LoVo (cell line): ENCODE measurements around the gene SURF2.

Experiments
- DNase-seq: peaks from one replicate; pipeline ENCODE4 v3.0.0-alpha.2; 2016; ENCODE audit warnings: low spot score

SURF2 gene

DNA sequence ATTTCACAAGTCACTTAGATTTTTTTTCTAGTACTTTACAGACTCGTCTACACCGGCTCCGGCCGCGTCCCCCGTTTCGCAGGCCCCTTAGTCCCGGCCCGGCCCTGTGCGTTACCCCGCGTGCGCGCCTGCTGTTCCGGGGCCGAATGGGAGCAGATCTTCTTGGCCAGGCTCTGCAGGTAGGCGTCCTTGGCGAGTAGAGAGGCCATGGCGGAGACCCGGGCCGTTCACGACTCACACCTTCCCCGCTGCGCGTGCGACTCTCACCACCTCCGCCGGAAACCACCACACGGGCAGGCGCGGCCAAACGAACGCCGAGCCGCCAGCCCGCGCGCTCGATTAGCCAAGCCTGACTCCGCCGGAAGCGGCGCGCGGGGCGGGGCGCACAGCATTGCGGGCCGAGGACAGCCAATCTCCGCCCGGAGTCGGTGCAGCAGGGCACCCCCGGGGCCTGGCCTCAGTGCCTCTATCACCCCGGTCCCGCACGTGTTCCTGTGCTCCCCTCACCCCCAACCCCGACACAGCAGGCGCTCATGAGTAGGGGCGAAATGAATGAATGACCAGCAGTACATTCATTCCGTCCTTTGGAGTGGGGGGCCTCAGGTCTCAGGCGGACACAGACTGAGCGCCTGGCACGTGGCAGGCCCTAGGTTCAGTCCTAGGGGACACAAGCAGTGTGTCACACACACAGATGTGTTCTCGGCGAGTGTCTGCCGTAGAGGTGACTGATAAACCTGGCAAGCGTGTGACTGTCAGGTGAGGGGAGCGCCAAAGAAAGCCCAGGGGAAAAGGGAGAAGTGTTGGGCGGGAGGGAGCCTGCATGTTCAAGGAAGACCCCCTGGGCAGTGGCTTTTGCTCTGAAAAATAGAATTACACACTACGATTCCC lies 20.2 kb upstream of the SURF2 start, which contains the start of gene SURF6:
Gene SURF6 (minus strand): TSS at position 265 of the 888 bp plus-strand sequence. CDS start 56 bp downstream, at position 209.
- peak; percentile 94 for DNase-seq

DNA sequence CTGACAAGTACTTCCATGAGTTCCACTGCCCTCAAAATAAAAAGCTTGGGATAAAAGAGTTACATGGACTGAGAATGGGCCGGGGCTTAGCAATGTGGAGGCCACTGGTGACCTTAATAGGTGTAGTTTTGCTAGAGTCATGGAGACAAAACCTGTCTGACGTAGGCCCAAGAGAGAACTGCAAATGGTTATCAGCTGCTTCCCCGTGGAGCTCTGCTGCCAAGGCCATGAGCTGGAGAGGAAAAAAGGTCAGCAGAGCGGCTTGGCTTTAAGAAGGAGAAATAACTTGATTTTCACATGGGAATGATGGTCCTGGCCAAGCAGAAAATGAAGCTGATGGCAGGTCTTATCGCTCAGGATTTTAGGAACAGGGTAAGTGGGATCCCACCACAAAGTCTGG lies 16.7 kb upstream of the SURF2 start:
- DNase-seq = no peak

DNA sequence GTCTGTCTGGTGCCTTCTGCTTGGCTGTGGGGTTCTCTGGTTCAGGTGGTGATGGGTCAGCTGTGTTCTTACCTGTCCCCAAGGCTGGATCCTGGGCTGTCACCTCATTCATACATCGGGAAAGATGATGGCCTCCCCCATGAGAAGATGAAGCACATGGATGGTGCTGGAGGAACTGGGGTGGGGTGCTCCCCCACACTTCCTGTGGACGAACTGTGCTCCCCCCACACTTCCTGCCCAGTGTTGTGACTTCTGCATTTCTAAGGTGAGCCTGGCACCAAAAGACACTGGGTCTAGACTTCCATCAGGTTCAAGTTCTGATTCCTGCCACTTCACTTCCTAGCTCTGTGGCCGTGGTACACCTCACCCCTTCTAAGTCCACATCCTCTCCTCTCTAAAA lies 16.1 kb upstream of the SURF2 start:
- DNase-seq = no peak

DNA sequence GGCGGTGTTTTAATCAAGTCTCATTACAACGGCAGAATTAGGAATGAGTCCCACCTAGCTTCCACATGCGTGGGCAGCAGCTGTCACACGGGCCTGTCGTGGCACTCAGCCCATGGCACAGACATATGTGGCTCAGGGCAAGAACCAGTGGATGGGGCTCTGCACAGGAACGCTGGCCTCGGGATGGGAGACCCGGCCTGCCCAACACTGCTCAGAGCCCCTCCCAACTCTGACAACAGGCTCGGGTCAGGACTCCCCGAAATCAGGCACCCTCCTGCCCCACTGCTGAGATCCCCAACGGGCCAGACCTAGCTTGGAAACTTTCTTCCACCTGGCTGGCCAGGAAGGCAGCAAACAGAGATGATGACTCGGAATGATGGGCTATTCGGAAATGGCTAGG lies 15.4 kb upstream of the SURF2 start:
- no peak for DNase-seq

DNA sequence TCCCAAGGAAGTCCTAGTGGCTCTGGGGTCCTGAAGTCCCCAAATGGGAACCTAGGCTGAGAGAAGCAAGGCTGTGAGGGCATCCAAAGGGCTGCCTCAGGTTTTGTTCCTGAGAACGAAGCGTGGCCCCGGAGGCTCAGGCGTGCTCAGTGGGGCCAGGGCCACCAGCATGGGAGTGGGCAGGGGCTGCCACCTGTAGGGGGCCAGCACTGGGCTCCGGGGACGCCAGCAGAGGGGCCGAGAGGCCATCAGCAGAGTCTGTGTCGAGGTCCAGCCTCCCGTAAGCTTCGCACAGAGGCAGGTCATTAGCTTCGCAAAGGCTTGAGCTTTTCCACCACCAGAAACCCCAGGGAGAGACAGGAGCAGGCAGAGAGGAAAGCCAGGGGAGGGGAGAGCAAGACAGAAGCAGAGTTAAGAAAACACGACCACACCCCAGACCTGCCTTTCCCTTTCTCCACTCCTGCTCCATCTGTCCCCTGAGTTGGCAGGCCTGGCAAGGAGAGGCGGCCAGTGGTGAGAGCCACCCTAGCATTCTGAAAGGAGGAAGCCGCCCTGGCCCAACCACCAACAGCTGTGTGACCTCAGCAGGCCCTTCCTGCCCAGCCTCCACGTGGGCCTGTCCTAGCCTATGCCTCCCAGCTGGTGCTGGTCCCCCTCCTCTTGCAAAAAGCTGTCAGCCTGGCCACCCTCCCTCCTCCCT lies 14.8 kb upstream of the SURF2 start:
- DNase-seq = no peak

DNA sequence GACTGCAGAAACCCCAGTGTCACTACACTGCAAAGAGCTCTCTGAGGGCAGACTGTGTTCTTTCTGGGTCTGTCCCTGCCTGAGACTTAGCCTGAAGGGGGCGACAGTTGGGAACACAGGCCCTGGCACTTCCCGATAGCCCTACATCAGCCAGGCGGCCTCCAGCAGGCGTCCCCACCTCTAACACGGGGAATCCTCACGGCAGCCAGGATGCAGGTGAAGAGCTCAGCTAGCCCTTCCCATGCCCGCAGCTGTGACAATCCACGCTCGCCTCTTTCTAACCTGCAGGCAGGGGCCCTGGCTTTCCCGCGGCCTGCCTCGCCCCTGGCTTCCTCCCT lies 14.3 kb upstream of the SURF2 start:
- DNase-seq = no peak

DNA sequence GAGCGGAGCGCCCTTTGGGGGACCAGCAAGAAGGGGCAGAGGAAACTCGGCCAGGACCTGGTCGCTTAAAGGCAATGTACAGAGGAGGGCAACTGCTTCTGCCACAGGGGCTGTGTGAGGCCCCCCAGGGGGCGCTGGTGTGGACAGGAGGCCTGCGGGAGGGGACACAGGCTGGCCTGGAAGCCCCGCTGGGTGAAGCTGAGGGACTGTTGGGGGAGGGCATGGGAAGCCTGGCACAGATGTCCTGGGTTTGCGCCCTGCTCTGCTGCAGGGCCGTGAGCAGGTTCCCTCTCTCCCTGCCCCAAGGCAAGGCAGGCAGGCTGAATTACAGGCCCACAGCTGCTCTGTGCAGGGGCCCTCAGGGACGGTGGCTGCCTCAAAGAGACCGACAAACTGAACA lies 13.8 kb upstream of the SURF2 start:
- no peak for DNase-seq

DNA sequence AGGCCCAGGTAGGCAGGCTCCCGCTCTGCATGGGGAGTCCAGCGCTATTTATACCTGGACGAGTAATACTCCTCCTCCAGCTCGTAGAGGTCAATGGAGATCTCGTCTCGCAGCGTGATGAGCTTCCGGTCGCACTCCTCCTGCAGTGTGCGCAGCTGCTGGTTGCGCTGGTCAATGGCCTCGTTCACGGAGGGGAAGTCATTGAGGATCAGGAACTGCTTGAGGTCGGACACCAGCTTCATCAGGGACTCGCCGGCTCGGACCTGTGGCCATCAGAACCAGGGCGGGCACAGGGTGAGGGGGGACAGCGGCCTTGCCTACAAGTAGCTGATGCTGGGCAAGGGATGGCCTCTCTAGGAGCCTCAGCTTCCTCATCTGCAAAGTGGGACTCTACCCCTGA lies 12.3 kb upstream of the SURF2 start:
- DNase-seq = no peak

DNA sequence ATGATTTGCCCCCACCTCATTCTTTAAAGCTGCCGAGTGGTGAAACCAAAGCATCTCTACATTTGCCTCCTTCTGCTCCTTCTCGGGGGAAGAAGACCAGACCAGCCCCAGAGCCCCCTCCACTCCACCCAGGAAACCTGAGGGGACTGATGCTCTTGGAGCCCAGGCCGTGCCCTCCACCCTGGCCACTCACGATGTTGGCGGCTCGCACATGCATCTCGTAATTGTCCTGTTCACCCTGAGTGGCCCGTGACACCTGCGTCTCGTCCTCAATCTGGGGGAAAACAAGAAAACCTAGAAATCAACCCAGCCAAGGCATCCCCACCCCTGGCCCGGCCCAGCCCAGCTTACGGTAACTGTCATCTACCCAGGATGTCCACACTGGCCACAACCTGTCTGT lies 11.4 kb upstream of the SURF2 start:
- DNase-seq = no peak

DNA sequence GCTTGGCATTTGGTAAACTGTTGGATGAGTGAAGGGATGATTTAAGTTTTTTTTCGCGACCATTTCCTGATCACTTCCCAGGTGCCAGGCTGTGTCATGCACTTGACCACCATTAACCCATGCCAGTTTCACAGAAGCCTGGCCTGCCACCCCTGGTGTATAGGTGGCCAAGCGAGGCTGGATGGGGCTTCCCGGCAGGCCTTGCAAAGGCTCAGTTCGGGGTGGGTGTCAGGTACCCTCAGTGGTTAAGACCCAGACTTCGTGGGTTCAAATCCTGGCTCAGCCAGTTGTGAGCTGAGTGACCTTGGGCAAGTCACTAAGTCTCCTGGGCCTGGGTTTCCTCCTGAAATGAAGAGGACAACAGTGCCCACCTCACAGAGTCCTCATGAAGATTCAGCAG lies 10.8 kb upstream of the SURF2 start:
- DNase-seq = no peak

DNA sequence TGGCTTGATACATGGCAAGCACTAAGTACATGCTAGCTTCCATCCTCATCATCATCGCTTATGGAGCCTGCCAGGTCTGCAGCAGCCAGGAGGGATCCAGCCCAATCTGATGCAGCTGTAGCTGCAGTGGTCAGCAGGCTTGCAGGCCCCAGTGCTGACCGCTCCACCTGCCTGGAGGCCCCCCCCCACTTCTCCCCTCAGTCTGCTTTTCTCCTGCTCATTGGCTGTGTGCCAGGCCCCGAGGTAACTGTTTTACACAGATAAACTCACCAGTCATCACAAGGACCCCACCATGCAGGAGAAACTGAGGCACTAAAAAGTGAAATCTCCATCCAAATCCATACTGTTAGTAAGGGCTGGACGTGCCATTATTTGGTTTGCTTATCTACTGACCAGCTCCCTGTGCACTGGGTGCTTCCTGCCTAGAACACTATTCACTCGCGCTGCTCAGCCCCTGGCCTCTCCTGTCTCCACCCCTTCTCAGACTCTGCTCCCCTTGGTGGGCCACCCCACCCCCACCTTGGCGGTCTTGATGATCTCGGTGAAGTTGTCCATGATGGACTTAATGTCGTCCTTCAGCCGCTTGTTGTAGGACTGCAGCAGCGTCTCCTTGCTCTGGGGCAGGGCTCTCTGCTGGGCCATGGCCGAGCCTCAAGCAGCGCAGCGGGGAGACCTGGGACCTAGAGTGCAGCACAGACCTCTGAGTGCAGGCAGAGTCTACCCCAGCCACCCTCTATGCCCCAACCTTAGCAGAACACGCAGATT lies 10.1 kb upstream of the SURF2 start:
- no peak for DNase-seq

DNA sequence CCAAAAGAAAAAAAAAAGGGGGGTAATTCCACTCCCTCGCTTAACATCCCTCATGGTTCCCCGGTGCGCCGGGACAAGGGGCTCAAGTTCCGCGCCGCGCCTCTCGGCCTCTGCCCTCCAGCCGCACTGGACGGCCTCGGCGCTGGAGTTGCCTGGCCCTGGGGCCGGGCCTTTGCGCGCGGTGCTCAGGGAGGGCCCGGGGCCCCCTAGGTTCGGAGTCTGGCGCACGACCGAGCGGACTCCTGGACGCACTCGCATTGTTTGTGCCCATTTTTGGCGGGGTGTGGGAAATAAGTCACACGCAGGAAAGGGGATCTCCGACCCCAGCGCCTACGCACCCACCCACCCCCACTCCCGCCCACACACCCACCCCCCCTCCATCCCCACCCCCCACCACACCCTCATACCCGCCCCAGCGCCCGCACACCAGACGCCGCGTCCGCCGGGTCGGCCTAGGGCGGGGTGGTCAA lies 8.8 kb upstream of the SURF2 start:
- peak; percentile 18 for DNase-seq

DNA sequence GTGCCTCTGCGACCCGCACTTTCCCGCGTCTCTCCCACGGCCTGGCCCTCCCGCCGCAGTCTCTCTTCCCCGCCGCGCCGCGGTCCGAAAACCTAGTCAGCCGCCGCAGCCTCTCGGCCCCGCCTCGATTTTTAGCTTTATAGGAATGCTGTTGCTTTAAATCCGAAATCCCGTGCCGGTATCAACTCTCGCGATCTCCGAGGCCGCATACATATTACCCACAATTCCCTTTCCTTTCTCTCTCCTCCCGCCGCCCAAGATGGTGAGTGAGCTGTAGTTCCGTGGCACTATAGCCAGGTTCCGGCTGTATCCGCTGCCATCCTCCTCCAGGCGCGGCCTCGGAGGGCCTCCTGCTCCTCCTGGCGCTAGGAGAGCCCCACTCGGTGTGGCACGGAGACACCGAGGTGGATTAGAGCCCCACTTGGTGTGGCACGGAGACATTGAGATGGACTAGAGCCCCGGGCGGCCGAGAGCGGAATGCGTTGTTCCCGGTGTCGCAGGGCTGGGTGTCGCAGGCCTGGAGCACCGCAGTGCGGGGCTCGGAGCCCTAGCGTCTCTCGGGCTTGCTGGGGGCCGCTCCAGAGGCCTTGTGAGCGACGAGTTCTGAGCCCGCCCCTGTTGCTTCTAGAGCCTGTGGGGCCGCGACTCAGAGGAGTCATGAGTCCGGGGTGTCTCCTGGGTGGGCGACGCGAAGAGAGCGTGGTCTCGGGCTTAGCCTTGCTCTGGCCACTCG lies 8.2 kb upstream of the SURF2 start, which contains the start of the genes MED22 and RPL7A:
Gene MED22 (minus strand): TSS at position 147 of the 733 bp plus-strand sequence. CDS start 1,469 bp downstream, outside the sequence.
Gene RPL7A (plus strand): TSS at position 234 of the 733 bp plus-strand sequence. CDS start 26 bp downstream, at position 260.
- peak; percentile 94 for DNase-seq

DNA sequence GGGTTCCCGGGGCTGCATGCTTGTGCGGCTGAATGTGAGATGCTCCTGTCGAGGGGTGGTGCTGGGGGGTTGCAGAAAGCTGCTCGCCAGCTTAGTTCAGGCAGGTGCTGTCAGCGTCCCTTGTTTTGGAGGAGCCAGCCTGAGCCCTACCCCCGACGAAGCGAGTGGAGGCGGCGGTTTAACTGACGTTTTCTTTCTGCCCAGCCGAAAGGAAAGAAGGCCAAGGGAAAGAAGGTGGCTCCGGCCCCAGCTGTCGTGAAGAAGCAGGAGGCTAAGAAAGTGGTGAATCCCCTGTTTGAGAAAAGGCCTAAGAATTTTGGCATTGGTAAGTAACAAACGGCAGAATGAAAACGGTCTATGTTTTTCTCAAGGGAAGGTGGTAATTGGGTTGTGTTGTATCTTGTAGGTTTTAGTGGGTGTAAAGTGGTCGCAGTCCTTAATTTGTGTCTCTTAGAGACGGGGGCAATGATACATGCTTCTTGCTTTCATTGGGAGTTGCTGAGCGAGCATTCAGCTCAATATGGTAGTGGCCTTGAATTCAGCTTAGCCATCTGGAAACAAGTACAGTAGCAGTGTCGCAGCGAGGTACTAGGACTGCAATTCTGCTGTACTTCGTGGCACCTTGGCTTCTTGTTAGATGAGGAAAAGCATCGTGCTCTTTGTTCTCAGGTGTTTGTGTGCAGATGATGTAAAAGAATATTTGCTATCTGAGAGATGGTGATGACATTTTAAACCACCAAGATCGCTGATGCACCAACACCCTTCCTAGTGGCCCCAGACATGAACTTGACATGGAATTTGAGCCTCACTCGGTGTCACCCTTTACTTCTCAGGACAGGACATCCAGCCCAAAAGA lies 7.4 kb upstream of the SURF2 start:
- DNase-seq = no peak

DNA sequence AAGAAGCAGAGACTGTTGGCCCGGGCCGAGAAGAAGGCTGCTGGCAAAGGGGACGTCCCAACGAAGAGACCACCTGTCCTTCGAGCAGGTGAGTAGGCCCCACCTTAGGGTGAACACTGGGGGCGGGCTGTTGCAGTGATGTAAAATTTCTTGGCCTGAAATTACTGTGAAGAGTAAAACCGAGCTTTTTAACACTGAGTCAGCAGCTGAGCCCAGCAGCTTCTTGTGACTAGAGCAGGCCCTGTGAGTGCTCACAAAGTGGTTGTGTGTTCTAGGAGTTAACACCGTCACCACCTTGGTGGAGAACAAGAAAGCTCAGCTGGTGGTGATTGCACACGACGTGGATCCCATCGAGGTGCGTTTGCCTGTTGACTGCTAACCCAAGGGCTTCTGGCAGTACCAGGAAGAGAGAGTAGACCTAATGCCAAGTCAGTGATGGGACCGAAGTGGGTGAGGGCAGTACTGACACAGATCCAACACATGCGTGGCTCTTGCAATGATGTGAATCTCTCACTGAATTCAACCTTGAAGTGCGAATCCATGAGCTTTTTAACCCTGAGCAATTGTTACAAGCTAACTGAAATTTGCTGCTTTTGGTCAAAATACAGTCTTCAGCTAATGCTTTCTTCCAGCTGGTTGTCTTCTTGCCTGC lies 6.3 kb upstream of the SURF2 start:
- no peak for DNase-seq

DNA sequence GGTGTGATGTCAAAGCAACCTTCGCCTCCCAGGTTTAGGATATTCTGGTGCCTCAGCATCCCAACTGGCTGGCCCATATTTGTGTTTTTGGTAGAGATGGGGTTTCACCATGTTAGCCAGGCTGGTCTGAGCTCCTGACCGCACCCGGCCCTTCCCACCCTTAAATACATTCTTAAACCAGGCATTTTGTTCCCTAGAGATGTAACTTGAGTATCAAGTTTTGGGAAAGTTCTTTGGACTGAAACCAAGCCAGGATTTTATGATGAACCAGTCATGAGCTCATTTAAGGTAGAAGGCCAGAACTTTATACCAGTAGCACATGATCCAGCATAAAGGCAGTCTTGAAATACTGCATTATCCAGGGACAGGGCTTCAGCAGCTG lies 4.8 kb upstream of the SURF2 start:
- no peak for DNase-seq

DNA sequence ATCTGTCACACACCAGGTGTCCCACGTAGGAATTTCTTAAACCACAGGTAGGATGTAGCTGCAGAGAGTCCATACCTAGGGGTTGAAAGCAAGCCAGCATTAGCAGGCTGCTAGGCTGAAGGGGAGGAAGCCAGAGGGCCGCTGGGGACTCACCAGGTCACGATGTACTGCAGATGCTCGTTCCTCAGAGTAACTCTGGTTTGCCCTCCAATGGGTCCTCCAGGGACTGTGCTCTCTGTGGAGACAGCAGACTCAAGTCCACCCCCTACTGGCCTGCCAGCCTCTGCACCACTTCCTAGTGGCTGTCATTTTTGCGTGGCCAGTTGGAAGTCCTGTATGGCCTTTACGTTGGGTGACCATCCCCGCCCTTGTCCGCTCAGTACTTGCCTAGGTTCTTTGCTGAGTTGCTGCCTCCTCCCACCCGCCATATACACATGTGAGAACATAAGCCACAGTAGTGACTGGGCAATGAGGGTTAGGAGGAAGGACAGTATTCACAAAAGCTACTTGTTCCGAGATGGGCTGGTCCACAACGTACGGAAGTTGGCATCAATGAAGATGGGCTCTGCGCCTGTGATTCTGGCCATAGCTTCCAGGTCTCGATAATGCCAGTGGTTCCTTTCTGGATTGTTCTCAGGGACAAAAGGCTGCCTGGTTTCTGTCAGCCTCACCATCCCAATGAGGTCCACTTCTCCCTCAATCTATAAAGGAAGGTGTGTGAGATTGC lies 4.3 kb upstream of the SURF2 start:
- peak; percentile 44 for DNase-seq

DNA sequence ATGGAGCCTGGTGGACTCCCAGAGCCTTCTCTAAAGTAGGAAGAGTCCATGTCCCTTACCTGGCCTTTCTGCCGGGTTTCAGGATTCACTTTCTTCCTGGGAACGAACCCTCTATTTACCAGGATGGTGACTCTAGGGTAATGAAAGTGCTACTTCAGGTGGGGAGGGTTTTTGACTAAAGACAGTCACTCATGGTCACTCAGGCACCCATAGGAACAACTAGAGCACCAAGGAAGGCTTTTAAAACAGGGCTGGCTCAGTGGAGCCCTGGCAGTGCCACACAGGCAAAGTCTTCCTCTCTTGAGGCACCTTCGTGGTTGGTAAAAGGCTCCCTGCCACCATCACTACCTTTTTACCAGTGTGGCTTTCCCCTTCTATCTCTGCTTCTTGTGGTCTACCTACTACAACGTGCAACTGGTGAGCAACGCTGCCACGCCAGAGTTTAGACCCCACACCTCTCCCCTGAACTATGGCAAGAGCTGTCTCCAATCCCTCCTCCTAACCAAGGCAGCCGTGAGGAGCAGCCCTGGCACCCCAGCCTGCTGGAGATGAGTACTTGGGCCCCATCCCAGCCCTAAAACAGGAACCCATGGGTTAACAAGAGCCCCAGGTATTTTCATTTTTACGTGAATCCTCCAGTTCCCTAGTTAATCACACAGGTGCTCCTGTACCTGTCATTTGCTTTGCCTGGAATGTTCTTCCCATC lies 3.6 kb upstream of the SURF2 start:
- no peak for DNase-seq

DNA sequence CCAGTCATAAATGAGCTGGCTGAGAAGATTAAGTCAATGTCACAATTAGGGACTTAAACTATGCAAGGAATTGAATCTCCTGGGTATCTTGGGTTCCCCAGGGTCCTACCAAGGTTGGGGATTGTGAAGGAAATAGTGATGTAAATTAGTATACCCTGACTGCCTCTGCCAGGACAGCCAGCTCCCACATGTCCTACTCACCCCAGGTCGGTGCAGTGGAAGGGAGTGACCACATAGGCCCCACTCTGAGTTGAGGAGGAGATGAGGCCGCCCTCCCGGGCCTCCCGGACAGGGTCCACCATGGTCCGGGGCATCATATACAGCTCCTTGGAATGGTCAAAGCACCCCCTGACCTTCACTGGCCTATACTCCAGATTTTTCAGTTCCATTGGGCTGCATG lies 2.8 kb upstream of the SURF2 start:
- no peak for DNase-seq
